SIG-M5 treated with dmso at 0.1 percent for 504 hours (cell line): ENCODE data around the gene INPP5B.
A peak's percentile ranks its signal among the peaks of the same experiment; 100 is the strongest.

ENCODE experiments used
- DNase-seq: peaks from one replicate; lab custom pipeline; 2025; ENCODE audit not compliant: unreplicated experiment; lab: John Stamatoyannopoulos, UW

Gene INPP5B

GRCh38 chr1:37878071-37878470 lies 68.8 kb downstream of the INPP5B start:
- DNase-seq = no peak

GRCh38 chr1:37875833-37876232 lies 71.0 kb downstream of the INPP5B start:
- DNase-seq = peak; percentile 38

GRCh38 chr1:37872692-37873091 lies 74.2 kb downstream of the INPP5B start:
- no peak for DNase-seq

GRCh38 chr1:37868466-37868865 lies 78.4 kb downstream of the INPP5B start:
- no peak for DNase-seq

- DNase-seq = no peak
Measured at GRCh38 chr1:37867784-37868183, 79.1 kb downstream of the INPP5B start.

GRCh38 chr1:37866491-37866890 lies 80.4 kb downstream of the INPP5B start:
- no peak for DNase-seq

GRCh38 chr1:37865348-37866120 lies 81.3 kb downstream of the INPP5B start:
- DNase-seq = no peak

GRCh38 chr1:37862330-37862729 lies 84.5 kb downstream of the INPP5B start:
- peak; percentile 30 for DNase-seq

GRCh38 chr1:37861151-37861550 lies 85.7 kb downstream of the INPP5B start:
- DNase-seq = no peak

GRCh38 chr1:37860346-37860666 lies 86.5 kb downstream of the INPP5B start:
- DNase-seq = no peak

GRCh38 chr1:37859507-37860345 lies 87.1 kb downstream of the INPP5B start, which contains the start of gene MTF1:
Gene MTF1, minus strand, starts transcription at chr1:37859592. Its CDS starts 1,934 bp downstream, at chr1:37857658.
- peak; percentile 92 for DNase-seq

- peak; percentile 26 for DNase-seq
Measured at GRCh38 chr1:37858931-37859506, 87.8 kb downstream of the INPP5B start.

- DNase-seq = no peak
Measured at GRCh38 chr1:37854406-37854805, 92.4 kb downstream of the INPP5B start.

- no peak for DNase-seq
Measured at GRCh38 chr1:37853157-37853556, 93.7 kb downstream of the INPP5B start.

- peak; percentile 82 for DNase-seq
Measured at GRCh38 chr1:37851782-37852210, 95.1 kb downstream of the INPP5B start.

- no peak for DNase-seq
Measured at GRCh38 chr1:37851262-37851661, 95.6 kb downstream of the INPP5B start.

- peak; percentile 69 for DNase-seq
Measured at GRCh38 chr1:37850352-37850955, 96.4 kb downstream of the INPP5B start.

GRCh38 chr1:37849480-37849879 lies 97.4 kb downstream of the INPP5B start:
- DNase-seq = no peak

GRCh38 chr1:37846647-37847339 lies 100.1 kb downstream of the INPP5B start:
- peak; percentile 45 for DNase-seq

GRCh38 chr1:37845786-37846185 lies 101.1 kb downstream of the INPP5B start:
- peak; percentile 93 for DNase-seq
